OCI-LY1 (cell line): Measurements from ENCODE around the gene SH2B2.

Source experiments
- CTCF ChIP-seq: fragments of 200-600 bp; sonication (generic), shearing (Covaris generic); IDR thresholded peaks from 2 replicates; pipeline ENCODE4 v1.5.1; 2017; ENCODE audit warnings: mild to moderate bottlenecking, antibody characterized with exemption, low read length, moderate library complexity, mixed read lengths
- EZH2 ChIP-seq: fragments of 200-600 bp; sonication (generic), shearing (Covaris generic); IDR thresholded peaks from 2 replicates; pipeline ENCODE4 v1.8.0; 2017; ENCODE audit warnings: borderline replicate concordance, mixed run types, mild to moderate bottlenecking, antibody characterized with exemption, low read length, moderate library complexity, mixed read lengths

GRCh38 chr7:102258073-102258748, 28.5 kb upstream of the SH2B2 start:
- TF ChIP-seq CTCF: no peak
- TF ChIP-seq EZH2: no peak
